Left renal pelvis (tissue), 4 donors: ENCODE measurements around the gene UCHL5. TPM values are rescaled to one million over a fixed set of nuclear protein-coding genes. Genes with fewer than 3 reads are reported as not detected.
A peak's percentile ranks its signal among the peaks of the same experiment; 100 is the strongest.
"Not testable (repeated sequence)": the region's sequence is repeated elsewhere in the genome, so short reads cannot be mapped to it uniquely, and the experiment has no call there.

Experiments used
- DNase-seq, 4 donors: peaks; one replicate each; pipeline ENCODE4 v3.0.0-alpha.2; 2013; ENCODE audit warnings: low read depth in 4 of 4, low spot score in 3 of 4
- polyA plus RNA-seq, 4 donors: library from polyadenylated mRNA; unstranded; fragments of 120-200 nt; gene quantifications; one replicate each; pipeline ENCODE4 v1.2.1, GENCODE V29; 2013; ENCODE audit not compliant: insufficient read length in 4 of 4

UCHL5 gene
- polyA plus RNA-seq, 4 donors: 36.6 to 57.1 (median 44.2) TPM

DNA sequence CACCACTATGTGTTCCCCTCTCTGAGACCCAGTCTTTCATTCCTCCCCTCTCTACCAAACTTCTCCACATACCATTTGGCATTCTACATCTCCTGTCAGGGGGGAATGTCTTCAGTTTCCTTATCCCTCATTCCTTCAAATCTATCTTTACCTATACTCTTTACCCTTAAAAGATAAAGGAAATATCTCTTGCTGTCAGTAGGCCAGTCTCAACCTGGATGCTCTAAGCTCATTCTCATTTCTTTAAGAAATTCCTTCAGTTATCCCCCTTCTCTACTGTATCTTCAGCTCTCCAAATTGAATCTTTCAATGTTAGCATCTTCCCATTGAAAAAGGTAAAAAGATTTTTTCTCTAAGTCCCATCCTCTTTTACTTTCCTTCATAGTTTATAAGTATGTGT is 6.8 kb upstream of the UCHL5 start:
- DNase-seq: no peak

DNA sequence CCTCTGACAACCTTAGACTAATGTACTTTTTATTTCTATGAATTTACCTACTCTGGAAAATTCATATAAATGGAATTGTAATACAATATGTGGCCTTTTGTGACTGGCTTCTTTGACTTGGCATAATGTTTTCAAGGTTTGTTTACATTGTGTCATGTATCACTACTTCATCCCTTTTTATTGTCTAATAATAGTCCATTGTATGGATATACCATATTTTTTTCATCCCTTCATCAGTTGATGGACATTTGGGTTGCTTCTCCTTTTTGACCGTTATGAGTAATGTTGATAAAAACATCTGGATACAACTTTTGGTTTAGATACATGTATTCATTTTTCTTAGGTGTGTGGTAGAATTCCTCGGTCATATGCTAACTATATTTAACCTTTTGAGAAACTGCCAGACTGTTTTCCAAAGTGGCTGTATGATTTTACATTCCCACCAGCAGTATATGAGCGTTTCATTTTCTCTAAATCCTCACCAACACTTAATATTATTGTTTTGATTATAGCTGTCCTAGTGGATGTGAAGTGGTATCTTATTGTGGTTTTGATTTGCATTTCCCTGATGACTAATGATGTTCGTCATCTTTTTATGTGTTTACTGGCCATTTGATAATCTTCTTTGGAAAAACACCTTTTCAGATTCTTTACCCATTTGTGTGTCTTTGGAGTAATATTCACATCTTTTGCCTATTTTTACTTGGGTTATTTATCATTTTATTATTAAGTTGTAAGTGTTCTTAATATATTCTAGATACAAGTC is 3.7 kb upstream of the UCHL5 start:
- no peak for DNase-seq

DNA sequence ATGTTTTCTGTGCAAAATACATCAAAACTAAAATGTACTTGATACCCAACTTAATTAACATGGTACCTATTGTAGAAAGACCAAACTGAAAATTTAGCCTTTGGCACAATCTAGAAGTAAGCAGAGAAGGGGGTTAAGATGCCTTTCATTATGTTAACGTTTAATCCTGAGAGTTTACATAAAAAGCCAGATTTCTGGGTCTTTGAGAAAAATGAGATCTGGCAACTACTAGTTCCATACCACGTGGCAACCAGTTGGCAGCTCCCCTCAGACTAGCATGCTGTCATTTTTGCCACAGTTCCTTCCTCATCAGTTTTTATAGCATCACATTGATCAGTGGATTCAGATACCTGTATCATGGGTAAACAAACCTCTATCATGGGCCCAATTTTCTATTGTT is 1.8 kb upstream of the UCHL5 start:
- DNase-seq: no peak

DNA sequence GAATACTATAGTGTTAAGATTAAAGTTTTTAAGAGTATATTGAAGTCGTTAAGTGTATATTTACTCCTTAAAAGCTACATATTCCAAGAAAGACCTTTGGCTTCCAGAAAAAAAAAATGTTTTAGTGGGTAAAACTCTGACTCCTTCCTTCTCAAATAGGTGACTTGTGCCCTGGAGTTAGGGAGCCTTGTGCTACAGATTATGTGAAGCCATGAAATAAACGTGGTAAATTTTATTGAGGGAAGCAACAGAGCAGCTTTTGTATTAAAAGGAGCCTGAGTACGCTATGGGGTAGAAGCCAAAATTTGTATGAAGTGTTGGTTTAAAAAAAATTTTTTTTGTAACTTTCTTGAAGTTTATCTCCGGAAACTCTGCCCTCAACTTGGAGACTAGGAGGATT is 1.2 kb upstream of the UCHL5 start:
- DNase-seq: peak in 1 of 4 donors; percentile 6

DNA sequence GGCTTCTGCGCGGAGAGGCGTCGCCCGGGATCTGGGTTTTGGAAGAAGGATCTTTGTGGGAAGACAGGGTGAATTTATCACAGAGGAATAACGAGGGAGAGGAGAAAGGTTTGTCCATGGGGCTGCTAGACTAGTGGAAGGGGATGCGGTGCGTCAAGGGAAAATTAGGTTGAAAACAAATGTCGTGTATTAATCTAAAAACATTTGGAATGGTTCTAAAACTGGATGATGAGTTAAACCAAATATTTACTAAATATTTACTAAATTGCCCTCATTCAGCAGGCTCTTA is 899 bp upstream of the UCHL5 start:
- DNase-seq: no peak

DNA sequence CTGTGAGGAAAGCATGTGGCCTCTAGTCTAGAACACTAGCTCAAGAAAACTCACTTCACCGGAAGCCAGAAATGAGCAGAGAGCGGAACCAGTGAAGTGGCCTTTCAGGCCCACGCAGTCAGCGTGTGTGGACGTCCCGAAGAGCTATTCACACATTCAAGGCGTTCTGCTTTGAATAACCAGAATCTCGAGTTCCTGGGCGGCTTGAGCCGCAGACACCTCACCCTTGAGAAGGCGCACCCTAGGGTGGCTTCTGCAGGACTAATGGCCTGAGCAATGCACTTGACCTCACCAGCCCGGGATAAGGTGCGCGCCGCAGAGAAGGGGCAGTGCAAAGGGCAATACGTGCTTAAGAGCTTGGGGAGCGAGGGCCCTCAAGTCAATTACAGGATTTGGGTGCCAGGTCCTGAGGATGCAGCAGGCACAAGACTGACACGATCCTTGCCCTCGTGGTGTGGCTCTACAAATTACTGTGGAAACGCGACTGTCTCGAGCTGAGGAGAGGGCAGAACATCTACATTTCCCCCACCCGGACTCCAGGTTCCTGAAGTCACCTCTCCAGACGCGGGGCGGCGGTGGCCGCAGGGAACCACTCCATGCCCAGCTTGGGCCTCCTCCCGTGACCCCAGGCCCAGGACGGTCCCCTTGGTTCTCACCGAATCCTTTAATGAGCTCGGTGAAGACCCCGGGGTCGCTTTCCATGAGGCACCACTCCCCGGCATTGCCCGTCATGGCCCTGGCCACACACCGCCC is 455 bp downstream of the UCHL5 start:
- peak; percentile 22 to 40 (median 31) for DNase-seq

DNA sequence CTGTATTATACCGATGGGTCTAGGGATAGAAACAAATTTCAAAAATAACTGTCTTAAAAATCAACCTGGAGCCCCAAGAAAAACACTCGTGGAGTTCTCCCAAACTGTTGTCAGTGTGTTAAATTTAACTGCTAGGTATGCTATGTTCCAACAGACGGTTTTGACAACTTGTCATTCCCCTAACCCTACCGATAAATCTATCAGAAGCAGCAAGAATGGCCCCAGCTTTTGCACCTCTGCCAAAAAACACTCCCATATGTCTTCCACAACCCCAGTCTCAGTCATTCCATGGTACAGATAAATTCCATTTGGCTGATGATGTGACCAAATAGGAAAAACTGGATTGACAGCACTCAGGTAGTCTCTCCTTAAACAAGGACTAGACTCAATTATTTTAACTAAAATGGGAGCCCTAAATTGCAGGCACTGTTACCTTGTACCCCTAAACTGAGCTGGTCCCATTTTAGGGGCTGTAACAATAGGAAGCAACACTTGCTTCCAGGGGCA is 4.9 kb downstream of the UCHL5 start:
- no peak for DNase-seq

DNA sequence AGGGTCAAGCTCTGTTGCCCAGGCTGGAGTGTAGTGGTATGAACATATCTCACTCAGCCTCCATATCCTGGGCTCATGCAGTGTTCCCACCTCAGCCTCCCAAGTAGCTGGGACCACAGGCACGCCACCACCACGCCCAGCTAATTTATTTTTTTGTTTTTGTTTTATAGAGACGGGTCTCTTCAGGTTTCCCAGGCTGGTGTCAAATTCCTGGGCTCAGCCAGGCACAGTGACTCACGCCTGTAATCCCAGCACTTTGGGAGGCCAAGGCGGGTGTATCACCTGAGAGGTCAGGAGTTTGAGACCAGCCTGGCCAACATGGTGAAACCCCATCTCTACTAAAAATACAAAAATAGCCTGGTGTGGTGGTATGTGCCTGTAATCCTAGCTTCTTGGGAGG is 10.2 kb downstream of the UCHL5 start:
- not testable (repeated sequence) for DNase-seq

DNA sequence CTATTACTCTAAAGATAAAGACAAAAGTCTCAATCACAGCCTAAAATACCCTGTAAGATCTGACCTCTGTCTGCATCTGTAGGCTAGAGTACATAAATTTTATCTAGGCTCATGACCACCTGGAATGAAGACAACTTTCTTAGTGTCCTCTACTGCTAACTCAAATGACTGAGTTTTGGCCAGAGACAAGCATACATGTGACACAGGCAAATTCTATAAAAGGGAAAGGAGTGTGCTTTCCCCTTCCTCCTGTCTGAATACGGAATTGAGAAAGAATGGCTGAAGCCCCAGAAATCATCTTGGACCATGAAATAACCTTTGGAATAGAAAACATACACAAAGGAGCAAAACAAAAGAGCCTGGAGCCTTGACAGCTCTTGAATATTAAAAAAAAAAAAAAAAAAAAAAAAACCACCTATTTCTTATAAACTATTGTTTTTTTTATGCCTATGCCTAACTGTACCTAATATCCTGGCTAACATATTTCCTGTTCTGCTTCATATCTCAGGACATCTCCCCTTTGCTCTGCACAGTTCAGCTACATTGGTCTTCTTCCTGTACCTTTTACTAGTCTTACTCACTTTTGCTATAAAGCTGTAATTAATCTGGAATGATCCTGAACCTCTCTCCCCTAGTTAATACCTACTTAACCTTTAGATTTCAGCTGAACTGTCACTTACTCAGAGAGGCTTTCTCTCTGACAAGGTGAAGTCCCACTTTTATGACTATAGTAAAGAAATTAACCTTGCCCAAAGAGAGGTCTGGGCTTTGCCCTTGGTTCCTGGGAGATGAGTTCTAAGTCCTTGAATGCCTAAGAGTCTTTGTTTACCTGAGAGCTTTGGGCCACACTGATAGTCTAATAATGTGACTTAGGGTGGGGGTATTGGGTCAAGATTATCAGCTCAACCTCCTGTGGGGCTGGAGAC is 16.1 kb downstream of the UCHL5 start:
- DNase-seq: no peak

DNA sequence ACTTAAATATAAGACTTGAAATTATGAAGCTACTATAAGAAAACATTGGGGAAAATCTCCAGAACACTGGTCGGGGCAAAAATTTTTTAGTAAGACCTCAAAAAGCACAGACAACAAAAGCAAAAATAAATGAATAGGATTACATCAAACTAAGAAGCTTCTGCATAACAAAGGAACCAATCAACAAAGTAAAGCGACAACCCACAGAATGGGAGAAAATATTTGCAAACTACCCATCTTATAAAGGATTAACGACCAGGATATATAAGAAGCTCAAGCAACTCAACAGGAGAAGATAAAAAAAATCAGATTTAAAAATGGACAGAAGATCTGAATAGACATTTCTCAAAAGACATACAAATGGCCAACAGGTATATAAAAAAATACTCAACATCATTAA is 19.1 kb downstream of the UCHL5 start:
- no peak for DNase-seq

DNA sequence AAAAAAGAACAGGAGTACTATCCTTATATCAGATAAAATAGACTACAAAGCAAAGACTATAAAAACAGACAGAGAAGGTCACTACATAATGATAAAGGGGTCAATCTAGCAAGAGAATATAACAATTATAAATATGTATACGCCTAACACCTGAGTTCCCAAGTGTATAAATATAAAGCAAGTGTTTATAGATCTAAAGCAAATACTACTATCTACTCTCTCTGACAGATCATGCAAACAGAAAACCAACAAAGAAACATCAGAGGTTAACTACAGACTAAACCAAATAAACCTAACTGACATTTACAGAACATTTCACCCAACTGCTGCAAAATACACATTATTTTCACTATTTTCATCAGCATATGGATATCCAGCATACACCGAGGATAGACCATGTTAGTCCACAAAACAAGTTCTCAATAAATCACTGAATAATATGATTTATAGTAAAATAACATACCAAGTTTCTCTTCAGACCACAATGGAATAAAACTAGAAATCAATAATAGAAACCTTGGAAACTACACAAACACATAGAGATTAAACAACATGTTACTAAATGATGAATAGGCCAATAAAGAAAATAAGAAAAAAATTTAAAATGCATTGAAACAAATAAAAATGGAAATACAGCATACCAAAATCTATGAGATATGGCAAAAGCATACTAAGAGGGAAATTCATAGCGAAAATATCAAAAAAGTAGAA is 22.7 kb downstream of the UCHL5 start:
- no peak for DNase-seq

DNA sequence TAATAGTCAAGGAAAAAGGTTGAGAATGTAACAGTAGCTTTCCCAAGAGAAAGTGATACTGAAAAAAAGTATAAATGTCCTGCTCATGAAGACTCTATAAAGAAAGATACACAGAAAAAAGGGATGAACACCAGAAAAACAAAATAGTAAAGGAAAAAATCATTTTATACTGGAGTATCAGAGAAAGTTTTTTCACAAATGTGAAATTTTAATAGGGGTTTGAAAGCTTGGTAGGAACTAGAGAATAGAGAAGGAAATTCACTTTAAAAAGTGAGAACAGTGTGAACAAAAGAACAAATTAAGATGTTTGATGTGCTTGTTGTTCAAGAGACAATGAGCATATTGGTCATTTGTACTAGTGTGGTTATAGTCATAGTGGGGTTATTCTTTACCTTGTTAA is 25.6 kb downstream of the UCHL5 start:
- DNase-seq: no peak

DNA sequence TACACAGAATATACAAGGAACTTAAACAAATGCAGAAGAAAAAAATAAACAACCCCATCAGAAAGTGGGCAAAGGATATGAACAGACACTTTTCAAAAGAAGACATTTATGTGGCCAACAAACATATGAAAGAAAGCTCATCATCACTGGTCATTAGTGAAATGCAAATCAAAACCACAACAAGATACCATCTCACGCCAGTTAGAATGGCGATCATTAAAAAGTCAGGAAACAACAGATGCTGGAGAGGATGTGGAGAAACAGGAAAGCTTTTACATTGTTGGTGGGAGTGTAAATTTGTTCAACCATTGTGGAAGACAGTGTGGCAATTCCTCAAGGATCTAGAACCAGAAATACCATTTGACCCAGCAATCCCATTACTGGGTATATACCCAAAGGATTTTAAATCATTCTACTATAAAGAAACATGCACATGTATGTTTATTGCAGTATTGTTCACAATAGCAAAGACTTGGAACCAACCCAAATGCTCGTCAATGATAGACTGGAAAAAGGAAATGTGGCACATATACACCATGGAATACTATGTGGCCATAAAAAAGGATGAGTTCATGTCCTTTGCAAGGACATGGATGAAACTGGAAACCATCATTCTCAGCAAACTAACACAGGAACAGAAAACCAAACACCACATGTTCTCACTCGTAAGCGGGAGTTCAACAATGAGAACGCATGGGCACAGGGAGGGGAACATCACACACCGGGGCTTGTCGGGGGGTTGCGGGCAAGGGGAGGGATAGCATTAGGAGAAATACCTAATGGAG is 26.3 kb downstream of the UCHL5 start:
- DNase-seq: not testable (repeated sequence)

DNA sequence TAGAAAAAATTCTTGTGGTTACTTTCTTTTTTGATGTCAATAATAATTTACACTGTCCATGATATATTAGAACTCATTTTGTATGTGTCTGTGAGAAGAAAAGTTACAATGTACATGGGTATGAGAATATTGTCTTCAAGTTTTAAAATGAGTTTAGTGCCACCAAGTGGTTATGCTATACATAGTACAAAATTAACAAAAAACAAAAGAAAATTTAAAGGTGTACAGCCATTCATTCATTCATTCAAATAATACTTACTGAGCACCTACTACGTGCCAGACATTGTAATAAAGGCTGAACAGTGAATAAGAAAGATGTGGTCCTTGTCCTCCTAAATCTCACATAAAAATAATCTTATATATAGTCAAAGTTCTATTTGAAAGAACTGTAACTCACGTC is 27.7 kb downstream of the UCHL5 start:
- no peak for DNase-seq

DNA sequence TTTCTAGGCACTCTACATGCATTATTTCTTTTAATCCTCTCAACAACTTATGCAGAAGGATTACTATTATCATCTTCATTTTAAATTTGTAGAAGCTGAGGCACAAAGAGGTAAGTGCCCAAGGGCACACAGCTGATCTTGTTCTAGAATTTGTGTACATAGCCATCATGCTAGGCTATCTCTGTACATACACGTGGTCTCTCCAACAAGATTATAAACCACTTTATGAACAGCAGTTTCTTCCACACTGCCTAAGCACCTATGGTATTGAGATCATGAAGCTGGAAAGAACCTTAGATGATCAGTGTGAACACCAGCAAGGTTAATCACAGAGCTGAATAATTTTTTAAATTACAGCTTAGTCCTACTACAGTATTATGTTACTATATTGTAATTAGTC is 28.9 kb downstream of the UCHL5 start:
- DNase-seq: no peak

DNA sequence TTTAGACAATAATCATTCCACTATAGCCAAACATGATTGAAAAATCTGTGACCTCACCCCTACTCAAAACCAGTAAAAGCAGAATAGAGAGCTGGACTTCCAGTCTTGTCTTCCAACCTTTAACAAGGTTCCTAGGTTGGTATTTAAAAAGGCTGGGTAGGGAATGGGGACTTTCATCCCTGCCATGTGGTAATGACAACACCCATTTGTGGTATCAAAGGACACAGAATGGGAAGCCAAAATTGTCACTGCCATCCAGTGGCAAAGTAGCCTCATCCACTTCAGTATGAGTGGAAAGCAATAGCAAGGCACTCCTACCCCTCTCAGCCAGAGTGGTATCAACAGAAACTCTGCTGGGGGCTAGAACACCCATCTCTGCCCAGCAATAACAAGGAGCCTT is 33.9 kb downstream of the UCHL5 start:
- no peak for DNase-seq

DNA sequence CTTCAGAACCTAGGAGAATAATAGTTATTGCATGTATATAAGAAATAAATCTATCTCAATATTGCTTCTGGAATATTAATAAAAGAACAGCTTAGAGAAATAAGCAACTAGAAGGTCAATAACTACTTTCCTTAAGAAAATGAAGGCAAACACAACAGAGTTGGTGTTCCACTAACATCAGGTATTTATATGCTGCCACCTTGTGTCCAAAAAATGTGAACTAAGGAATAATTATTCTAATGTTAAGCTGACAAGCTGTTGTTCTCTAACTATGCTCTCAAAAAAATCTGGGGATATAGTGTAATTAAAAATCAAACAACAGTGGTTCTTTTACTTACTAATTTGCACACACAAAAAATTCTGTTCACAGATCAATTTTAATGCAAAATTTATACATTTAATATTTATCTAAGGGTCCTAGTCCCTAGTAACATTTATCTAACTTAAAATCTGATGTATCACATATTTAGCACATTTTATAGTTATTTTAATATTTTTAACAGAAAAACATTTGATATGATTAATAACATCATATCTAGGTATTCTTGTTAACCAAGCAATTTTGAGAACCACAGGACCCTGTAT is 39.6 kb downstream of the UCHL5 start:
- peak; percentile 19 to 45 (median 28) for DNase-seq

DNA sequence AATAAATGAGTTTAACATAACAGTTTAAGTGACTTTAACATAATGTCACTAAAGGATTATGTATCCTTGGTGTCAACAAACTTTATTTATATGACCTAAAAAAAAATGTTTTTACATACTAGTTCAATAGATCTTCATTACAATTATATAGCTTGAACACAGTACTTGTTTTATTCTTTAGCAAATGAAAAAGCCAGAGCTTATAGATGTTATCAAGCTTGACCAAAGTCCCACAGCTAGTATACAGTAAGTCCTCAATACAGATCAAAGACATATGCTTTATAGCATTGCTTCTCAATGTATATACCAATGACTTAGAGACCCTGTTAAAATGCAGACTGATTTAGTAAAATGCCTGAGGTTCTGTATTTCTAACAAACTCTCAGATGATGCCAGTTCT is 42.4 kb downstream of the UCHL5 start:
- DNase-seq: no peak

DNA sequence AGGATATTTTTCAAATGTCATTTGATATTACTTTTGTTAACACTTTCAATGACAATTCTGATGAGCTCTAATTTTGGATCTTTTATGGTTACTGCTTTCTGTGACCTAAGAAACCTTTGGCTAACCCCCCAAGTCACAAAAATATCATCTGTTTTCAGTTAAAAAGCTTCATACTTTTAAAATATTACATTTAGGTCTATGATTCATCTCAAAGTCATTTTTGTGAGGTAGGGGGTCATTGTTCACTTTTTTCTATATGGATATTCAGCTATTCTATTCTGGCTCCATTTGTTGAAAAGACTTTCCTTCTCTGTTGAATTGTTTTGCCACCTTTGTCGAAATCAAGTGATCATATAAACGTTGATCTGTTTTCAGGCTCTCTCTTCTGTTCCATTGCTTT is 44.8 kb downstream of the UCHL5 start:
- no peak for DNase-seq
